Measurements from ENCODE around the gene PRKCA.

Gene PRKCA

GRCh38 chr17:66555605-66556004 is 253.2 kb downstream of the PRKCA start:
- DNase-seq, result no peak

GRCh38 chr17:66557200-66557599 is 254.8 kb downstream of the PRKCA start:
- no peaks in the 10 kb centered on the region for H3K9me3 ChIP-seq (ENCODE audit: control insufficient read depth, low read length)
- DNase-seq, result no peak

More at GRCh38 chr17:66555605-66556004, 253.2 kb downstream of the PRKCA start:
- H3K4me3 ChIP-seq (ENCODE audit: insufficient read depth, low read depth, low read length, poor library complexity, severe bottlenecking), result no peak overlapping the region
- no peaks in the 10 kb centered on the region for H3K36me3 ChIP-seq (ENCODE audit: control insufficient read depth, insufficient read depth, low read length)
- no peaks in the 10 kb centered on the region for H3K4me1 ChIP-seq (ENCODE audit: control insufficient read depth, insufficient read depth, low read length, poor library complexity, severe bottlenecking)
- no peaks in the 10 kb centered on the region for H3K27me3 ChIP-seq (replicated peaks; ENCODE audit: control insufficient read depth, insufficient read depth, low read length, poor library complexity, severe bottlenecking)
- H3K9me3 ChIP-seq (ENCODE audit: control insufficient read depth, low read length), result no peaks in the 10 kb centered on the region
- no peak overlapping the region for H3K27ac ChIP-seq (ENCODE audit: insufficient read depth, low read length, poor library complexity, severe bottlenecking)

GRCh38 chr17:66557886-66558285 is 255.5 kb downstream of the PRKCA start:
- no peak overlapping the region for H3K4me3 ChIP-seq (ENCODE audit: insufficient read depth, low read depth, low read length, poor library complexity, severe bottlenecking)
- H3K36me3 ChIP-seq (ENCODE audit: control insufficient read depth, insufficient read depth, low read length), result no peaks in the 10 kb centered on the region
- H3K4me1 ChIP-seq (ENCODE audit: control insufficient read depth, insufficient read depth, low read length, poor library complexity, severe bottlenecking), result no peaks in the 10 kb centered on the region
- no peak for DNase-seq
- H3K27ac ChIP-seq (ENCODE audit: insufficient read depth, low read length, poor library complexity, severe bottlenecking), result no peak overlapping the region
- no peaks in the 10 kb centered on the region for H3K9me3 ChIP-seq (ENCODE audit: control insufficient read depth, low read length)
- H3K27me3 ChIP-seq (replicated peaks; ENCODE audit: control insufficient read depth, insufficient read depth, low read length, poor library complexity, severe bottlenecking), result no peaks in the 10 kb centered on the region

More at GRCh38 chr17:66557200-66557599, 254.8 kb downstream of the PRKCA start:
- Histone ChIP-seq H3K27me3 (replicated peaks; ENCODE audit: control insufficient read depth, insufficient read depth, low read length, poor library complexity, severe bottlenecking) (no peaks in the 10 kb centered on the region), H3K4me1 (ENCODE audit: control insufficient read depth, insufficient read depth, low read length, poor library complexity, severe bottlenecking) (no peaks in the 10 kb centered on the region), H3K36me3 (ENCODE audit: control insufficient read depth, insufficient read depth, low read length) (no peaks in the 10 kb centered on the region), H3K27ac (ENCODE audit: insufficient read depth, low read length, poor library complexity, severe bottlenecking) (no peak overlapping the region), H3K4me3 (ENCODE audit: insufficient read depth, low read depth, low read length, poor library complexity, severe bottlenecking) (no peak overlapping the region)

GRCh38 chr17:66560691-66561090 is 258.3 kb downstream of the PRKCA start:
- Histone ChIP-seq H3K27ac (ENCODE audit: insufficient read depth, low read length, poor library complexity, severe bottlenecking) (no peak overlapping the region), H3K27me3 (replicated peaks; ENCODE audit: control insufficient read depth, insufficient read depth, low read length, poor library complexity, severe bottlenecking) (no peaks in the 10 kb centered on the region), H3K9me3 (ENCODE audit: control insufficient read depth, low read length) (no peaks in the 10 kb centered on the region), H3K4me1 (ENCODE audit: control insufficient read depth, insufficient read depth, low read length, poor library complexity, severe bottlenecking) (no peaks in the 10 kb centered on the region), H3K36me3 (ENCODE audit: control insufficient read depth, insufficient read depth, low read length) (no peaks in the 10 kb centered on the region), H3K4me3 (ENCODE audit: insufficient read depth, low read depth, low read length, poor library complexity, severe bottlenecking) (no peak overlapping the region)
- DNase-seq, result no peak

GRCh38 chr17:66562119-66562518 is 259.7 kb downstream of the PRKCA start:
- Histone ChIP-seq H3K36me3 (ENCODE audit: control insufficient read depth, insufficient read depth, low read length) (no peaks in the 10 kb centered on the region), H3K4me3 (ENCODE audit: insufficient read depth, low read depth, low read length, poor library complexity, severe bottlenecking) (no peak overlapping the region), H3K27ac (ENCODE audit: insufficient read depth, low read length, poor library complexity, severe bottlenecking) (no peak overlapping the region), H3K4me1 (ENCODE audit: control insufficient read depth, insufficient read depth, low read length, poor library complexity, severe bottlenecking) (no peaks in the 10 kb centered on the region), H3K9me3 (ENCODE audit: control insufficient read depth, low read length) (no peaks in the 10 kb centered on the region), H3K27me3 (replicated peaks; ENCODE audit: control insufficient read depth, insufficient read depth, low read length, poor library complexity, severe bottlenecking) (no peaks in the 10 kb centered on the region)
- no peak for DNase-seq

- no peak for DNase-seq
- no peaks in the 10 kb centered on the region for H3K9me3 ChIP-seq (ENCODE audit: control insufficient read depth, low read length)
Observed at GRCh38 chr17:66564992-66565465, 262.6 kb downstream of the PRKCA start.

GRCh38 chr17:66567234-66568170 is 265.1 kb downstream of the PRKCA start:
- H3K4me1 ChIP-seq (ENCODE audit: control insufficient read depth, insufficient read depth, low read length, poor library complexity, severe bottlenecking), result no peaks in the 10 kb centered on the region
- peak; percentile 45 to 55 (median 51) for DNase-seq
- H3K27me3 ChIP-seq (replicated peaks; ENCODE audit: control insufficient read depth, insufficient read depth, low read length, poor library complexity, severe bottlenecking), result no peaks in the 10 kb centered on the region
- H3K36me3 ChIP-seq (ENCODE audit: control insufficient read depth, insufficient read depth, low read length), result no peaks in the 10 kb centered on the region
- H3K4me3 ChIP-seq (ENCODE audit: insufficient read depth, low read depth, low read length, poor library complexity, severe bottlenecking), result no peak overlapping the region
- H3K27ac ChIP-seq (ENCODE audit: insufficient read depth, low read length, poor library complexity, severe bottlenecking), result no peak overlapping the region
- no peaks in the 10 kb centered on the region for H3K9me3 ChIP-seq (ENCODE audit: control insufficient read depth, low read length)

More at GRCh38 chr17:66564992-66565465, 262.6 kb downstream of the PRKCA start:
- no peak overlapping the region for H3K27ac ChIP-seq (ENCODE audit: insufficient read depth, low read length, poor library complexity, severe bottlenecking)
- no peaks in the 10 kb centered on the region for H3K4me1 ChIP-seq (ENCODE audit: control insufficient read depth, insufficient read depth, low read length, poor library complexity, severe bottlenecking)
- no peaks in the 10 kb centered on the region for H3K36me3 ChIP-seq (ENCODE audit: control insufficient read depth, insufficient read depth, low read length)
- H3K27me3 ChIP-seq (replicated peaks; ENCODE audit: control insufficient read depth, insufficient read depth, low read length, poor library complexity, severe bottlenecking), result no peaks in the 10 kb centered on the region
- H3K4me3 ChIP-seq (ENCODE audit: insufficient read depth, low read depth, low read length, poor library complexity, severe bottlenecking), result no peak overlapping the region

- Histone ChIP-seq H3K4me3 (ENCODE audit: insufficient read depth, low read depth, low read length, poor library complexity, severe bottlenecking) (no peak overlapping the region), H3K36me3 (ENCODE audit: control insufficient read depth, insufficient read depth, low read length) (no peaks in the 10 kb centered on the region), H3K27me3 (replicated peaks; ENCODE audit: control insufficient read depth, insufficient read depth, low read length, poor library complexity, severe bottlenecking) (no peaks in the 10 kb centered on the region), H3K27ac (ENCODE audit: insufficient read depth, low read length, poor library complexity, severe bottlenecking) (no peak overlapping the region), H3K9me3 (ENCODE audit: control insufficient read depth, low read length) (no peaks in the 10 kb centered on the region), H3K4me1 (ENCODE audit: control insufficient read depth, insufficient read depth, low read length, poor library complexity, severe bottlenecking) (no peaks in the 10 kb centered on the region)
- DNase-seq, result no peak
Observed at GRCh38 chr17:66569572-66569971, 267.2 kb downstream of the PRKCA start.

GRCh38 chr17:66570447-66571195 is 268.2 kb downstream of the PRKCA start:
- H3K4me1 ChIP-seq (ENCODE audit: control insufficient read depth, insufficient read depth, low read length, poor library complexity, severe bottlenecking), result no peaks in the 10 kb centered on the region
- no peak overlapping the region for H3K4me3 ChIP-seq (ENCODE audit: insufficient read depth, low read depth, low read length, poor library complexity, severe bottlenecking)
- DNase-seq, result no peak
- H3K27me3 ChIP-seq (replicated peaks; ENCODE audit: control insufficient read depth, insufficient read depth, low read length, poor library complexity, severe bottlenecking), result no peaks in the 10 kb centered on the region
- H3K9me3 ChIP-seq (ENCODE audit: control insufficient read depth, low read length), result no peaks in the 10 kb centered on the region
- no peak overlapping the region for H3K27ac ChIP-seq (ENCODE audit: insufficient read depth, low read length, poor library complexity, severe bottlenecking)
- no peaks in the 10 kb centered on the region for H3K36me3 ChIP-seq (ENCODE audit: control insufficient read depth, insufficient read depth, low read length)

GRCh38 chr17:66571745-66572144 is 269.3 kb downstream of the PRKCA start:
- no peaks in the 10 kb centered on the region for H3K4me1 ChIP-seq (ENCODE audit: control insufficient read depth, insufficient read depth, low read length, poor library complexity, severe bottlenecking)
- H3K27ac ChIP-seq (ENCODE audit: insufficient read depth, low read length, poor library complexity, severe bottlenecking), result no peak overlapping the region
- no peaks in the 10 kb centered on the region for H3K9me3 ChIP-seq (ENCODE audit: control insufficient read depth, low read length)
- no peaks in the 10 kb centered on the region for H3K27me3 ChIP-seq (replicated peaks; ENCODE audit: control insufficient read depth, insufficient read depth, low read length, poor library complexity, severe bottlenecking)
- no peak for DNase-seq
- no peaks in the 10 kb centered on the region for H3K36me3 ChIP-seq (ENCODE audit: control insufficient read depth, insufficient read depth, low read length)
- no peak overlapping the region for H3K4me3 ChIP-seq (ENCODE audit: insufficient read depth, low read depth, low read length, poor library complexity, severe bottlenecking)
